GM21381 (cell line): Measurements from ENCODE around the gene ZNF282.
"Not testable (repeated sequence)": the region's sequence is repeated elsewhere in the genome, so short reads cannot be mapped to it uniquely, and the experiment has no call there.

Source experiments
- ATAC-seq: cut with Tn5 transposase; IDR thresholded peaks from one replicate; pipeline ENCODE4 v1.9.1; 2021; ENCODE audit warnings: mild to moderate bottlenecking, moderate library complexity; ENCODE audit not compliant: unreplicated experiment

Gene ZNF282

GRCh38 chr7:149223176-149223575 is 27.8 kb downstream of the ZNF282 start:
- ATAC-seq, result no peak

- ATAC-seq, result no peak
Measured at GRCh38 chr7:149223761-149224160, 28.4 kb downstream of the ZNF282 start.

DNA sequence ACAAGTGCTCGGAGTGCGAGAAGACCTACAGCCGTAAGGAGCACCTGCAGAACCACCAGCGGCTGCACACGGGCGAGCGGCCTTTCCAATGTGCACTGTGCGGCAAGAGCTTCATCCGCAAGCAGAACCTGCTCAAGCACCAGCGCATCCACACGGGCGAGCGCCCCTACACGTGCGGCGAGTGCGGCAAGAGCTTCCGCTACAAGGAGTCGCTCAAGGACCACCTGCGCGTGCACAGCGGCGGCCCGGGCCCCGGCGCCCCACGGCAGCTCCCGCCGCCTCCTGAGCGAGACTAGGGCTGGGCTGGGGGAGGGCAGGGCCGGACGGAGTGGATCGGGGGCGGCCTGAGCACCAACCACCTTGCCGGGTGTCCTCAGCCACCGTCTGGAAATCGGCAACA is 29.0 kb downstream of the ZNF282 start:
- ATAC-seq, result no peak

- ATAC-seq, result no peak
Measured at GRCh38 chr7:149225106-149225505, 29.8 kb downstream of the ZNF282 start.

DNA sequence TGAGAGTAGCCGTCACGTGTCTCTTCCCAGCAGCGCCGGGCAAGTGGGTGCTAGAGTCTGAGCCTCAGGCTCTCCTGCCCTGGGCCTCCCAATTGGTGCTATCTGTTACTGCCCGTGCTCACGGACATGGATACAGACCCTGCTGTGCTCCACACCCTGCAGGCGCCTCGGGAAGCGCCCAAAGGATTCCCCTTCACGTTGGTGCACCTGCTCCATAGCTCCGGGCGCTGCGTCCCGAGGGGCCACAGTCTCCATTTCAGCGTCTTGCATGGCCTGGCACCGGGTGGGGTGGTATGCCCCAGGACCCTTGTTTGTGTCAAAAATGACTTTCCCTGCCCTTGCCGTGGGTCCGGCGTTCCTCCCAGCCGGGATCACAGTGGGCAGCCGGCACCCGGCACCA is 30.3 kb downstream of the ZNF282 start:
- no peak for ATAC-seq

GRCh38 chr7:149226366-149226765 is 31.0 kb downstream of the ZNF282 start:
- ATAC-seq, result not testable (repeated sequence)

GRCh38 chr7:149226840-149227494 is 31.6 kb downstream of the ZNF282 start:
- no peak for ATAC-seq

GRCh38 chr7:149228831-149229471 is 33.6 kb downstream of the ZNF282 start:
- no peak for ATAC-seq

DNA sequence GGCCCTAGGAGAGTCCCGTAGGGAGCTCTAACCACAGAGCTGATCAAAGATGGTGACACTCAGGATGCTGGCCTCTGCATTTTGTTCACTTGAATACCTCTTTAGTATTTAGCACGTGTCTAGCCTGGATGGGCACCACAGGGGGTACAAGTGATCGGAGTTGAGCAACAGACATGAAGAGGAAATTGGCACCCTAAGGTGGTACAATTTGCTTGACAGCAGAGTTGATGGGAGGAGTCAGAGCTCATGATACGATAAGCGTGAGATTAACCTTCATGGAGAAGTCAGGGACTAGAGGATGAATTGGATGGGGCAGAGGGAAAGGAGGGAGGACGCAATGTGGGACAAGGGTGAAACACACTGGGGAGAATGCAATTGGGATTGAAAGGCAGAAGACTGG is 34.2 kb downstream of the ZNF282 start:
- ATAC-seq, result no peak

GRCh38 chr7:149232362-149232761 is 37.0 kb downstream of the ZNF282 start:
- ATAC-seq, result no peak

GRCh38 chr7:149233655-149234204 is 38.4 kb downstream of the ZNF282 start:
- not testable (repeated sequence) for ATAC-seq

DNA sequence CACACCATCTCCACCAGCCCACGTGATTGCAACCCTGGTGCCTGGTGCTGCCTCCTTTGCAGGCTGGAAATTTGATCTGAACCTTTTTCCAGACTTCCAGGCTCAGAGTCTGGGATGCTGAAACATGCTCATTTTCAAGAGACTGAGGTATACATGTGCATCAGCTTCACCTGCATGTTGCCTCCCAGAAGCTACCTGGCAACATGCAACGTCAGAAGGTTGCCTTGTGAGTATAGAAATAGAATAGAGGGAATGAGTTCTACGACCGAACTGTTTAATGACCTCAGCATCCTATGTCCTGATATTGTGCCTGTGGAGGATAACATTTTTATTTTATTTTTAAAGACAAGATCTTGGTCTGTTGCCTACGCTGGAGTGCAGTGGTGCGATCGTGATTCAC is 42.2 kb downstream of the ZNF282 start:
- no peak for ATAC-seq

GRCh38 chr7:149238051-149238450 is 42.7 kb downstream of the ZNF282 start:
- ATAC-seq, result no peak

GRCh38 chr7:149239345-149240143 is 44.2 kb downstream of the ZNF282 start, which contains the start of gene ZNF212:
Gene ZNF212, plus strand, starts transcription at chr7:149239651. Its CDS starts 128 bp downstream, at chr7:149239779.
- peak; percentile 99 for ATAC-seq

DNA sequence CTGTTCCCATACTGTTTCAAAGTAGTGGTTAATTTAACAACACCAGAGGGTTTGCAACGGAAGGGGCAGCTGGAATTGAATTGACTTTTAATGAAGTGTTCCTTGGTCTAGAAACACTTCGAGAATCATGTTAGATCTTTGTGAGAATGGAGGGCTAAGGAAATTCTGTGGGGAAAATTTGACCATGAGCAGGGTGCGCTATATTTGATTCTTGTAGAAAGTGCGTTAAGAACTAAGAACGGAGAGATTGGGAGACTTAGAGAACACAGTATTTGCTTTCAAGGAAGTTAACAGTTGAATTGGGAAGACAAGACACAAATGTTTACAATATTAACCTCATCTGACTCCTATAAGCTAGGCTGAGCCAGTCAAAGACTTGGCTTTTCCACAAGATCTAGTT is 45.3 kb downstream of the ZNF282 start:
- ATAC-seq, result no peak

DNA sequence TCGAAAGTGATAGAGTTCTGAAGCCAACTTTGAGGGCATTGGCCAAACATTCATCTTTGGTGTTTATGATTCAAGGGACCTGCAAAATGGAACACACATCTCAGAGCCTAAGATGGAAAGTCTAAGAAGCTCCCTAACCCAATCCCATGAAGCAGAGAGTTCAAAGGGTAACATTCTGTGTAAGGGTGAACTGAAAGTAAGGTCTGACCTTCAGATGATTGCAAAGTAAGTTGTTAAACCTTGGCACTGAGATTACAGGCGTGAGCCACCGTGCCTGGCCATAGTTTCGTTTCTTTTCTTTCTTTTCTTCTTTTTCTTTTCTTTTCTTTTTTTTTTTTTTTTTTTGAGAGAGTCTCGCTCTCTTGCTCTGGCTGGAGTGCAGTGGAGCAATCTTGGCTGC is 46.4 kb downstream of the ZNF282 start:
- ATAC-seq, result no peak

DNA sequence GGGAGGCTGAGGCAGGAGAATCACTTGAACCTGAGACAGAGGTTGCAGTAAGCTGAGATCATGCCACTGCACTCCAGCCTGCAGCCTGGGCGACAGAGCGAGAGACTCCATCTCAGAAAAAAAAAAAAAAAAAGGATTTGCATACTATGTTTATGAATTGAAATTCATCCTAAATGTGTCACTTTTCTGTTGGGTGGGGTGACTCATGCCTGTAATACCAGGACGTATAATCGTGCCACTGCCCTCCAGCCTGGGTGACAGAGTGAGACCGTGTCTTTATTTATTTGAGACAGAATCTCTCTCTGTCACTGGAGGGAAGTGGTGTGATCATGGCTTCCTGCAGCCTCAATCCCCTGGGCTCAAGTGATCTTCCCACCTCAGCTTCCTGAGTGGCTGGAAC is 49.9 kb downstream of the ZNF282 start:
- ATAC-seq, result peak; percentile 68

GRCh38 chr7:149245744-149246143 is 50.4 kb downstream of the ZNF282 start:
- ATAC-seq, result peak; percentile 33

DNA sequence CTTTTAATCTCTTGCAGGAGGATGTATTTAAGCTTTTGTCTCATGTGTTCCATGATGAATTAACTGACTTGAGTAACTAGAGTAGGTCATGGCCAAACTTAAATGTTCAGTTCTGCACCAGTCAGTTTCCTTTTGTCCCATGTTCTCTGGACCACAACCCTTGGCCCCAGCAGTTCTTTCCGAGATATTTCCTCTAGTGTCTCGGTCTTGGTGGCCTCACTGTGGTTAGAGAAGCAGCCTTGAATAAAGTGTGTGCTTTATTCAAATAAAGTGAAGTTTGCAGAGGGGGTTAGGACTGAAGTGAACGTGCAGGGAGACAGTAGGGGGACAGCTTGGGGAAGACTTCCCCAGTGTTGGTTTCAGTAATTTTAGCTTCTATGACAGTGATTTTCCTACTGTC is 53.4 kb downstream of the ZNF282 start:
- no peak for ATAC-seq

DNA sequence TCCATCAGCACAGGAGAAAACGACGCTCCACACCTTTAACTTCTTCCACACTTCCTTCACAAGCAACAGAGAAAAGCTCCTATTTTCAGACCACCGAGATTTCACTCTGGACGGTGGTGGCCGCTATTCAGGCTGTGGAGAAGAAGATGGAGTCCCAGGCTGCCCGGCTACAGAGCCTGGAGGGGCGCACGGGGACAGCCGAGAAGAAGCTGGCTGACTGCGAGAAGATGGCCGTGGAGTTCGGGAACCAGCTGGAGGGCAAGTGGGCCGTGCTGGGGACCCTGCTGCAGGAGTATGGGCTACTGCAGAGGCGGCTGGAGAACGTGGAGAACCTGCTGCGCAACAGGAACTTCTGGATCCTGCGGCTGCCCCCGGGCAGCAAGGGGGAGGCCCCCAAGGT is 54.8 kb downstream of the ZNF282 start:
- not testable (repeated sequence) for ATAC-seq

GRCh38 chr7:149251518-149251917 is 56.2 kb downstream of the ZNF282 start:
- ATAC-seq, result not testable (repeated sequence)

GRCh38 chr7:149252378-149252777 is 57.0 kb downstream of the ZNF282 start:
- ATAC-seq, result no peak
